Stimulated activated CD4-positive, alpha-beta T cell treated with anti-CD3 and anti-CD28 coated beads, Interleukin-4, amount 100 ng/mL, for 4 hours (primary cell): ENCODE results near the gene TATDN3.
A peak's percentile ranks its signal among the peaks of the same experiment; 100 is the strongest.
"Not testable (repeated sequence)": the region's sequence is repeated elsewhere in the genome, so short reads cannot be mapped to it uniquely, and the experiment has no call there.

Experiments
- DNase-seq, 2 experiments: peaks; one replicate each; pipeline ENCODE4 v3.0.0-alpha.2; 2020

The TATDN3 gene

GRCh38 chr1:212791676-212792395, at the start of gene TATDN3, which contains the start of gene NSL1:
Gene TATDN3 (plus strand): TSS chr1:212791894. CDS start chr1:212791922, 28 bp downstream.
Gene NSL1 (minus strand): TSS chr1:212791777. CDS start chr1:212791763, 14 bp downstream.
- peak; percentile 87 to 94 for DNase-seq

GRCh38 chr1:212743901-212744475, 47.7 kb upstream of the TATDN3 start:
- no peak for DNase-seq

- no peak for DNase-seq
These were observed 46.4 kb upstream of the TATDN3 start for GRCh38 chr1:212745303-212745702.

- no peak for DNase-seq
These were observed 45.1 kb upstream of the TATDN3 start for GRCh38 chr1:212746546-212746945.

GRCh38 chr1:212749821-212750535, 41.7 kb upstream of the TATDN3 start:
- DNase-seq = peak in 1 of 2 experiments; percentile 14

- DNase-seq = no peak
These were observed 39.3 kb upstream of the TATDN3 start for GRCh38 chr1:212752252-212752933.

GRCh38 chr1:212752934-212753497, 38.7 kb upstream of the TATDN3 start:
- DNase-seq = no peak

- no peak for DNase-seq
These were observed 37.9 kb upstream of the TATDN3 start for GRCh38 chr1:212753749-212754148.

GRCh38 chr1:212754193-212754592, 37.5 kb upstream of the TATDN3 start:
- DNase-seq = no peak

- DNase-seq = no peak
These were observed 37.0 kb upstream of the TATDN3 start for GRCh38 chr1:212754680-212755079.

GRCh38 chr1:212759683-212760082, 32.0 kb upstream of the TATDN3 start:
- no peak for DNase-seq

GRCh38 chr1:212760126-212760823, 31.4 kb upstream of the TATDN3 start:
- peak; percentile 46 to 58 for DNase-seq

GRCh38 chr1:212762234-212762633, 29.5 kb upstream of the TATDN3 start:
- DNase-seq = no peak

- DNase-seq = no peak
These were observed 28.9 kb upstream of the TATDN3 start for GRCh38 chr1:212762839-212763238.

GRCh38 chr1:212764718-212765281, 26.9 kb upstream of the TATDN3 start:
- DNase-seq = not testable (repeated sequence)

- DNase-seq = not testable (repeated sequence)
These were observed 24.9 kb upstream of the TATDN3 start for GRCh38 chr1:212766825-212767224.

GRCh38 chr1:212769459-212770167, 22.1 kb upstream of the TATDN3 start:
- no peak for DNase-seq

- no peak for DNase-seq
These were observed 20.4 kb upstream of the TATDN3 start for GRCh38 chr1:212771341-212771740.

GRCh38 chr1:212773011-212773410, 18.7 kb upstream of the TATDN3 start:
- DNase-seq = no peak

GRCh38 chr1:212774584-212774983, 17.1 kb upstream of the TATDN3 start:
- no peak for DNase-seq

- DNase-seq = no peak
These were observed 16.5 kb upstream of the TATDN3 start for GRCh38 chr1:212775241-212775640.
